HepG2 (cell line): ENCODE measurements around the gene TMEM240. TPM values are rescaled to one million over a fixed set of nuclear protein-coding genes. Genes with fewer than 3 reads are reported as not detected.
A peak's percentile ranks its signal among the peaks of the same experiment; 100 is the strongest.

Source experiments
- ATF5 ChIP-seq: sonication (generic); formaldehyde crosslinking; IDR thresholded peaks from 2 replicates; pipeline ENCODE4 v1.4.0; 2020; ENCODE audit warnings: mild to moderate bottlenecking, low read depth, missing genetic modification reagents
- ATRX ChIP-seq: sonication (generic); formaldehyde crosslinking; IDR thresholded peaks from 2 replicates; pipeline ENCODE4 v1.4.0; 2020; ENCODE audit warnings: missing genetic modification reagents, borderline replicate concordance
- CTCF ChIP-seq: sonication (generic); formaldehyde crosslinking; IDR thresholded peaks from 2 replicates; pipeline ENCODE4 v1.5.0; 2020; ENCODE audit warnings: mild to moderate bottlenecking, missing genetic modification reagents, moderate library complexity
- E2F1 ChIP-seq: sonication (generic); formaldehyde crosslinking; IDR thresholded peaks from 2 replicates; pipeline ENCODE4 v1.5.0; 2020; ENCODE audit warnings: missing genetic modification reagents
- HIC2 ChIP-seq: sonication (generic); formaldehyde crosslinking; IDR thresholded peaks from 2 replicates; pipeline ENCODE4 v1.9.0; 2022; ENCODE audit warnings: low read depth, missing genetic modification reagents
- HOXA9 ChIP-seq: sonication (generic); formaldehyde crosslinking; IDR thresholded peaks from 2 replicates; pipeline ENCODE4 v1.8.1; 2022; ENCODE audit warnings: missing genetic modification reagents, mild to moderate bottlenecking, moderate library complexity, borderline replicate concordance
- JUNB ChIP-seq: sonication (generic); formaldehyde crosslinking; IDR thresholded peaks from 2 replicates; pipeline ENCODE4 v1.8.0; 2022; ENCODE audit warnings: missing genetic modification reagents, mild to moderate bottlenecking, borderline replicate concordance
- NBN ChIP-seq: fragments of 450-650 bp; conservative IDR thresholded peaks from 2 replicates; pipeline ENCODE4 v1.6.1; 2017
- NCOA1 ChIP-seq: sonication (generic); formaldehyde crosslinking; IDR thresholded peaks from 2 replicates; pipeline ENCODE4 v1.9.0; 2021; ENCODE audit warnings: missing genetic modification reagents
- NFE2L1 ChIP-seq: sonication (generic); formaldehyde crosslinking; IDR thresholded peaks from 2 replicates; pipeline ENCODE4 v1.4.0; 2020; ENCODE audit warnings: missing genetic modification reagents, mild to moderate bottlenecking, borderline replicate concordance
- REXO4 ChIP-seq: sonication (generic); formaldehyde crosslinking; IDR thresholded peaks from 2 replicates; pipeline ENCODE4 v1.8.0; 2022; ENCODE audit warnings: missing genetic modification reagents, mild to moderate bottlenecking, borderline replicate concordance
- SRF ChIP-seq: IDR thresholded peaks from 2 replicates; pipeline ENCODE4 v1.6.1; 2011; ENCODE audit warnings: mild to moderate bottlenecking, low read depth, low read length, moderate library complexity
- TFDP2 ChIP-seq: sonication (generic); formaldehyde crosslinking; IDR thresholded peaks from 2 replicates; pipeline ENCODE4 v1.4.0; 2020; ENCODE audit warnings: missing genetic modification reagents
- TRIM24 ChIP-seq: sonication (generic); formaldehyde crosslinking; IDR thresholded peaks from 2 replicates; pipeline ENCODE4 v1.8.0; 2022; ENCODE audit warnings: mild to moderate bottlenecking, missing genetic modification reagents
- XRCC5 ChIP-seq: fragments of 200-400 bp; formaldehyde crosslinking; optimal IDR thresholded peaks from 2 replicates; pipeline ENCODE3; 2017; ENCODE audit warnings: mild to moderate bottlenecking, low read length
- ZKSCAN5 ChIP-seq: sonication (generic); formaldehyde crosslinking; IDR thresholded peaks from 2 replicates; pipeline ENCODE4 v1.5.1; 2020; ENCODE audit warnings: mild to moderate bottlenecking, missing genetic modification reagents
- ZMAT3 ChIP-seq: sonication (generic); formaldehyde crosslinking; conservative IDR thresholded peaks from 2 replicates; pipeline ENCODE4 v1.7.0; 2021; ENCODE audit warnings: missing genetic modification reagents
- ZNF460 ChIP-seq: sonication (generic); formaldehyde crosslinking; IDR thresholded peaks from 2 replicates; pipeline ENCODE4 v1.5.1; 2020; ENCODE audit warnings: missing genetic modification reagents, mild to moderate bottlenecking, borderline replicate concordance
- ZNF746 ChIP-seq: sonication (generic); formaldehyde crosslinking; IDR thresholded peaks from 2 replicates; pipeline ENCODE4 v1.8.0; 2022; ENCODE audit warnings: mild to moderate bottlenecking, missing genetic modification reagents
- ZZZ3 ChIP-seq: sonication (generic); formaldehyde crosslinking; IDR thresholded peaks from 2 replicates; pipeline ENCODE4 v1.4.0; 2020; ENCODE audit warnings: missing genetic modification reagents, mild to moderate bottlenecking, borderline replicate concordance
- polyA plus RNA-seq, 8 experiments: library from polyadenylated mRNA; depleted of rRNA in 3 of 8; stranded (reverse) in 7 of 8; unstranded in 1 of 8; fragments of >200 nt; fragmentation: Illumina TruSeq in 4 of 8; extraction: Trizol in 4 of 8; gene quantifications; 2 replicates each; pipeline versions ENCODE4 v1.2.1 to v1.2.3, GENCODE V29; 2011 to 2016; ENCODE audit warnings: low read depth in 4 of 8, missing spikeins in 1 of 8, mixed read lengths in 1 of 8; ENCODE audit not compliant: insufficient read depth in 1 of 8
- total RNA-seq, 5 experiments: library from RNA; depleted of rRNA; stranded (reverse); fragments of >200 nt; fragmentation: Illumina TruSeq; extraction: Trizol; gene quantifications; 2 replicates each; pipeline ENCODE4 v1.2.3, GENCODE V29; 2016; ENCODE audit warnings: low read depth in 1 of 5

The TMEM240 gene
- total and polyA plus RNA-seq, 2 of the 13 experiments (the other 11 are each of a cell fraction or from before 2014, with no cell fraction given): 0.17 TPM; not detected in 1

GRCh38 chr1:1573843-1574720 is 33.7 kb upstream of the TMEM240 start (continued):
- TF ChIP-seq HIC2 (CRISPR knock-in tag): no peak
- TF ChIP-seq ZKSCAN5 (CRISPR knock-in tag): no peak
- no peak for TF ChIP-seq ATRX
- TF ChIP-seq JUNB (CRISPR knock-in tag): no peak
- no peak for TF ChIP-seq E2F1
- no peak for TF ChIP-seq SRF
- TF ChIP-seq ZNF746 (CRISPR knock-in tag): no peak
- no peak for TF ChIP-seq ZNF460 (CRISPR knock-in tag)
- no peak for TF ChIP-seq NCOA1 (CRISPR knock-in tag)
- TF ChIP-seq CTCF (CRISPR knock-in tag): peak; percentile 50
- no peak for TF ChIP-seq TFDP2
- TF ChIP-seq TRIM24 (CRISPR knock-in tag): no peak
- TF ChIP-seq ZZZ3 (CRISPR knock-in tag): 0 out of 2 replicates have a peak, but pooled peaks have one; percentile 20
- no peak for TF ChIP-seq NBN
- no peak for TF ChIP-seq XRCC5
- no peak for TF ChIP-seq ATF5 (CRISPR knock-in tag)
- TF ChIP-seq ZMAT3: peak; percentile 26; the same call in 1 of the 2 replicates
- TF ChIP-seq REXO4 (CRISPR knock-in tag): 0 out of 2 replicates have a peak, but pooled peaks have one; percentile 37
- TF ChIP-seq HOXA9 (CRISPR knock-in tag): no peak
- TF ChIP-seq NFE2L1 (CRISPR knock-in tag): no peak
